HEK293 (cell line): Measurements from ENCODE around the gene PEPD.

Experiments used
- CTCF ChIA-PET: fragments of 350-600 bp; formaldehyde crosslinking; extraction: SDS; loops from one replicate; lab custom pipeline; 2021; ENCODE audit warnings: antibody characterized with exemption; lab: Yijun Ruan, JAX
- POLR2A ChIA-PET: fragments of 300-600 bp; formaldehyde crosslinking; extraction: SDS; loops from one replicate; lab custom pipeline; 2020; ENCODE audit warnings: antibody characterized with exemption, inconsistent platforms; lab: Yijun Ruan, JAX
- H3K27ac ChIP-seq: fragments of 200-500 bp; sonication (Bioruptor generic); 2 replicates; pipeline ENCODE4 v1.5.1; 2014; ENCODE audit warnings: low read depth, low read length, control low read depth, inconsistent platforms; ENCODE audit errors: extremely low read depth
- H3K36me3 ChIP-seq, 2 experiments: fragments of 200-500 bp in 1 of 2; sonication (Bioruptor generic) in 1 of 2; 1 replicate in 1 of 2; 2 replicates in 1 of 2; pipeline ENCODE4 v1.5.1; 2014 to 2017; ENCODE audit warnings: inconsistent platforms in 2 of 2, low read length in 2 of 2; ENCODE audit not compliant: control insufficient read depth in 2 of 2, insufficient read depth in 1 of 2
- H3K4me1 ChIP-seq: fragments of 200-500 bp; sonication (Bioruptor generic); 2 replicates; pipeline ENCODE4 v1.5.1; 2014; ENCODE audit warnings: mild to moderate bottlenecking, low read length, inconsistent platforms; ENCODE audit not compliant: control insufficient read depth, insufficient read depth
- H3K4me3 ChIP-seq: 2 replicates; pipeline ENCODE4 v1.5.1; 2011; ENCODE audit warnings: low read depth, mild to moderate bottlenecking, control low read depth, low read length, moderate library complexity
- H3K9me3 ChIP-seq: fragments of 200-500 bp; sonication (Bioruptor generic); 2 replicates; pipeline ENCODE4 v1.5.1; 2014; ENCODE audit warnings: low read depth, low read length, inconsistent platforms; ENCODE audit not compliant: control insufficient read depth, insufficient read depth
- GLIS1 ChIP-seq: fragments of 450-650 bp; formaldehyde crosslinking; IDR thresholded peaks from 2 replicates; pipeline ENCODE4 v1.5.1; 2016; ENCODE audit warnings: missing biosample characterization, missing genetic modification characterization
- OVOL3 ChIP-seq: fragments of 450-650 bp; formaldehyde crosslinking; IDR thresholded peaks from 2 replicates; pipeline ENCODE4 v1.5.1; 2016; ENCODE audit warnings: missing biosample characterization, missing genetic modification characterization
- YY1 ChIP-seq: fragments of 450-650 bp; formaldehyde crosslinking; IDR thresholded peaks from 2 replicates; pipeline ENCODE4 v1.5.1; 2018; ENCODE audit warnings: missing biosample characterization, missing genetic modification characterization
- ZIC2 ChIP-seq: fragments of 450-650 bp; formaldehyde crosslinking; IDR thresholded peaks from 2 replicates; pipeline ENCODE4 v1.5.1; 2016; ENCODE audit warnings: missing biosample characterization, missing genetic modification characterization
- ZNF24 ChIP-seq: fragments of 450-650 bp; formaldehyde crosslinking; IDR thresholded peaks from 2 replicates; pipeline ENCODE4 v1.5.1; 2016; ENCODE audit warnings: missing biosample characterization, missing genetic modification characterization
- ZNF280D ChIP-seq: fragments of 450-650 bp; formaldehyde crosslinking; IDR thresholded peaks from 2 replicates; pipeline ENCODE4 v1.5.1; 2016; ENCODE audit warnings: missing biosample characterization, missing genetic modification characterization
- ZNF416 ChIP-seq: fragments of 450-650 bp; formaldehyde crosslinking; IDR thresholded peaks from 2 replicates; pipeline ENCODE4 v1.5.1; 2016; ENCODE audit warnings: missing biosample characterization, missing genetic modification characterization
- ZNF530 ChIP-seq: fragments of 450-650 bp; formaldehyde crosslinking; IDR thresholded peaks from 2 replicates; pipeline ENCODE4 v1.5.1; 2016; ENCODE audit warnings: low read depth, missing biosample characterization, missing genetic modification characterization
- ZNF707 ChIP-seq: fragments of 450-650 bp; formaldehyde crosslinking; IDR thresholded peaks from 2 replicates; pipeline ENCODE4 v1.5.1; 2016; ENCODE audit warnings: missing biosample characterization, missing genetic modification characterization
- ZNF792 ChIP-seq: fragments of 450-650 bp; formaldehyde crosslinking; IDR thresholded peaks from 2 replicates; pipeline ENCODE4 v1.5.1; 2016; ENCODE audit warnings: missing biosample characterization, missing genetic modification characterization
- ZSCAN30 ChIP-seq: fragments of 450-650 bp; IDR thresholded peaks from 2 replicates; pipeline ENCODE4 v1.5.1; 2018; ENCODE audit warnings: missing biosample characterization, mild to moderate bottlenecking, missing genetic modification characterization, moderate library complexity
- TF ChIP-seq, protein P1 (sequence below): fragments of 450-650 bp; formaldehyde crosslinking; IDR thresholded peaks from 2 replicates; pipeline ENCODE4 v1.5.1; 2016; ENCODE audit warnings: missing biosample characterization, missing genetic modification characterization
- TF ChIP-seq, protein P2 (sequence below): fragments of 450-650 bp; formaldehyde crosslinking; IDR thresholded peaks from 2 replicates; pipeline ENCODE4 v1.5.1; 2016; ENCODE audit warnings: missing biosample characterization, missing genetic modification characterization, low read depth

Gene PEPD

DNA sequence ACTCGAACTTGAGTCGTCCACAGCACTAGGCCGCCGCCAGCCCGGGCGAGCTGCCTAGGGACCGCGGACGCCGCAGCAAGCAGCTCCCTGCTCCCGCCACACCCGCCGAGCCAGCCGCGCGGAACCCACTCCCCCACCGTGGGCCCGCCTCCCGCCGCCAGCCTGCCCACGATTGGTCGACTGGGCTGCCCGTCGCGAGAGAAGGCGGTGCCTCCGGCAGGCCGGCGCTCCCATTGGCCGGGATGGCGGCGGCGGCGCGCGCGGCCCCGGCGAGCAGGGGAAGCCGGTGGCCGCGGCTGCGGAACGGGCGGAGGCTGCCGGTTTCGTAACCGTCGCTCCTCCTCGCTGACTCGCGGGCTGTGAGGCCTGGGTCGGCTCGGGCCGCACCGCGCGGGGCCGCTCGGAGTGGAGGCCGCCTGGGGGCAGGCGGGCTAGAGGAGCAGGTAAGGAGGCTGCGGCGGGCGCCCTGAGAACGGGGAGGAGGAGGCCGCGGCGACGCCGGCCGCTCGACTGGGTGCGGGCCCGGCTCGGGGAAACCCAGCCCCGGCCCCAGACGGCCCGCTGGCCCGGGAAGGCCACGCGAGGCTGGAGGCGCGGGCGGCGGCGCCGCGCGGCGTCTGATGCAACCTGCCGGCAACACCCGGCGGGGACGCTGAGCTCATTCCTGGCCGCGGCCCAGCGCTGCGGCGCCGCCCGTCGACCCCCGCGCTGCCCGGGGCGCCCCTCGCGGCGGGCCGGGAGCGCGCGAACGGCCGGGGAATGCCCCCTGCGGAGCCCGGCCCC, 147.9 kb downstream of the PEPD start, which contains the start of gene CEBPG (continued):
- TF ChIP-seq ZNF530 (tag by site-specific recombination) (0 out of 2 replicates have a peak, but pooled peaks have one; percentile 15), ZNF280D (tag by site-specific recombination) (peak; percentile 6; the same call in 1 of the 2 replicates), ZNF416 (tag by site-specific recombination) (no peak), ZSCAN30 (peak; percentile 81), ZNF707 (tag by site-specific recombination) (no peak), YY1 (tag by site-specific recombination) (no peak), OVOL3 (tag by site-specific recombination) (no peak), GLIS1 (peak; percentile 67), ZIC2 (tag by site-specific recombination) (peak; percentile 80; the same call in 1 of the 2 replicates), ZNF24 (tag by site-specific recombination) (0 out of 2 replicates have a peak, but pooled peaks have one; percentile 82)
- TF ChIP-seq, protein P1, sequence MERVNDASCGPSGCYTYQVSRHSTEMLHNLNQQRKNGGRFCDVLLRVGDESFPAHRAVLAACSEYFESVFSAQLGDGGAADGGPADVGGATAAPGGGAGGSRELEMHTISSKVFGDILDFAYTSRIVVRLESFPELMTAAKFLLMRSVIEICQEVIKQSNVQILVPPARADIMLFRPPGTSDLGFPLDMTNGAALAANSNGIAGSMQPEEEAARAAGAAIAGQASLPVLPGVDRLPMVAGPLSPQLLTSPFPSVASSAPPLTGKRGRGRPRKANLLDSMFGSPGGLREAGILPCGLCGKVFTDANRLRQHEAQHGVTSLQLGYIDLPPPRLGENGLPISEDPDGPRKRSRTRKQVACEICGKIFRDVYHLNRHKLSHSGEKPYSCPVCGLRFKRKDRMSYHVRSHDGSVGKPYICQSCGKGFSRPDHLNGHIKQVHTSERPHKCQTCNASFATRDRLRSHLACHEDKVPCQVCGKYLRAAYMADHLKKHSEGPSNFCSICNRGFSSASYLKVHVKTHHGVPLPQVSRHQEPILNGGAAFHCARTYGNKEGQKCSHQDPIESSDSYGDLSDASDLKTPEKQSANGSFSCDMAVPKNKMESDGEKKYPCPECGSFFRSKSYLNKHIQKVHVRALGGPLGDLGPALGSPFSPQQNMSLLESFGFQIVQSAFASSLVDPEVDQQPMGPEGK (tag by site-specific recombination) = 0 out of 2 replicates have a peak, but pooled peaks have one; percentile 67

- Histone ChIP-seq H3K4me1 (peaks cover 16% of the 10 kb centered on the region), H3K27ac (no peak overlapping the region)
- POLR2A ChIA-PET = interaction anchor here (4.7 to 5.4 kb wide), 2 partner anchors 13 to 68 kb away, joined by 44 to 49 read pairs; partner anchors contain the start of gene CEBPA
These were observed 150.8 kb downstream of the PEPD start for GRCh38 chr19:33370783-33371182.

More at GRCh38 chr19:33370783-33371182, 150.8 kb downstream of the PEPD start:
- Histone ChIP-seq H3K36me3 (peaks cover 0 to 3% of the 10 kb centered on the region in 2 experiments; a peak in 2 of 3 replicates), H3K9me3 (no peaks in the 10 kb centered on the region; the same call in 1 of the 2 replicates), H3K4me3 (no peak overlapping the region)
- TF ChIP-seq ZNF792 (tag by site-specific recombination) = peak; percentile 82; the same call in 1 of the 2 replicates
- TF ChIP-seq, protein P2, sequence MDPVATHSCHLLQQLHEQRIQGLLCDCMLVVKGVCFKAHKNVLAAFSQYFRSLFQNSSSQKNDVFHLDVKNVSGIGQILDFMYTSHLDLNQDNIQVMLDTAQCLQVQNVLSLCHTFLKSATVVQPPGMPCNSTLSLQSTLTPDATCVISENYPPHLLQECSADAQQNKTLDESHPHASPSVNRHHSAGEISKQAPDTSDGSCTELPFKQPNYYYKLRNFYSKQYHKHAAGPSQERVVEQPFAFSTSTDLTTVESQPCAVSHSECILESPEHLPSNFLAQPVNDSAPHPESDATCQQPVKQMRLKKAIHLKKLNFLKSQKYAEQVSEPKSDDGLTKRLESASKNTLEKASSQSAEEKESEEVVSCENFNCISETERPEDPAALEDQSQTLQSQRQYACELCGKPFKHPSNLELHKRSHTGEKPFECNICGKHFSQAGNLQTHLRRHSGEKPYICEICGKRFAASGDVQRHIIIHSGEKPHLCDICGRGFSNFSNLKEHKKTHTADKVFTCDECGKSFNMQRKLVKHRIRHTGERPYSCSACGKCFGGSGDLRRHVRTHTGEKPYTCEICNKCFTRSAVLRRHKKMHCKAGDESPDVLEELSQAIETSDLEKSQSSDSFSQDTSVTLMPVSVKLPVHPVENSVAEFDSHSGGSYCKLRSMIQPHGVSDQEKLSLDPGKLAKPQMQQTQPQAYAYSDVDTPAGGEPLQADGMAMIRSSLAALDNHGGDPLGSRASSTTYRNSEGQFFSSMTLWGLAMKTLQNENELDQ = no peak
- CTCF ChIA-PET = interaction anchor here (0.7 to 1.7 kb wide), 7 partner anchors 11 to 635 kb away, joined by 3 to 9 read pairs (median 4); no protein-coding TSS in a partner anchor
